Activated naive CD8-positive, alpha-beta T cell (primary cell): ENCODE data around the gene FOLH1.
"Not testable (repeated sequence)": the region's sequence is repeated elsewhere in the genome, so short reads cannot be mapped to it uniquely, and the experiment has no call there.

ENCODE experiments used
- H3K27ac Mint-ChIP-seq: one replicate; pipeline ENCODE4 v1.8.0; 2021; ENCODE audit warnings: mixed read lengths
- H3K27me3 Mint-ChIP-seq: one replicate; pipeline ENCODE4 v1.8.0; 2021; ENCODE audit warnings: mixed read lengths
- H3K36me3 Mint-ChIP-seq: one replicate; pipeline ENCODE4 v1.8.0; 2021; ENCODE audit warnings: mixed read lengths
- H3K4me1 Mint-ChIP-seq: one replicate; pipeline ENCODE4 v1.8.0; 2021; ENCODE audit warnings: low read depth, mixed read lengths
- H3K4me3 Mint-ChIP-seq: one replicate; pipeline ENCODE4 v1.8.0; 2021; ENCODE audit warnings: mild to moderate bottlenecking, mixed read lengths
- H3K9me3 Mint-ChIP-seq: one replicate; pipeline ENCODE4 v1.8.0; 2021; ENCODE audit warnings: low read depth, mixed read lengths

FOLH1 gene

GRCh38 chr11:49208006-49208721 lies at the start of gene FOLH1:
FOLH1 (minus strand) TSS chr11:49208602; CDS start chr11:49208409, 193 bp downstream.
- Mint-ChIP-seq H3K9me3 (no peaks in the 10 kb centered on the region), H3K4me1 (no peaks in the 10 kb centered on the region), H3K27me3 (peaks cover 2% of the 10 kb centered on the region), H3K4me3 (no peak within 1 kb of the TSS), H3K27ac (no peak within 1 kb of the TSS), H3K36me3 (no peaks in the 10 kb centered on the region)

- not testable (repeated sequence) for H3K4me3 Mint-ChIP-seq, H3K4me1 Mint-ChIP-seq, H3K27ac Mint-ChIP-seq, H3K36me3 Mint-ChIP-seq, H3K27me3 Mint-ChIP-seq, H3K9me3 Mint-ChIP-seq
Observed at GRCh38 chr11:49255148-49255547, 46.7 kb upstream of the FOLH1 start.

GRCh38 chr11:49251212-49251611 lies 42.8 kb upstream of the FOLH1 start:
- H3K4me3 Mint-ChIP-seq, H3K27ac Mint-ChIP-seq, H3K9me3 Mint-ChIP-seq, H3K36me3 Mint-ChIP-seq, H3K27me3 Mint-ChIP-seq, H3K4me1 Mint-ChIP-seq: not testable (repeated sequence)

GRCh38 chr11:49250398-49251115 lies 42.2 kb upstream of the FOLH1 start:
- not testable (repeated sequence) for H3K27me3 Mint-ChIP-seq, H3K27ac Mint-ChIP-seq, H3K4me1 Mint-ChIP-seq, H3K36me3 Mint-ChIP-seq, H3K9me3 Mint-ChIP-seq, H3K4me3 Mint-ChIP-seq

GRCh38 chr11:49249363-49249762 lies 41.0 kb upstream of the FOLH1 start:
- H3K36me3 Mint-ChIP-seq, H3K9me3 Mint-ChIP-seq, H3K27me3 Mint-ChIP-seq, H3K27ac Mint-ChIP-seq, H3K4me3 Mint-ChIP-seq, H3K4me1 Mint-ChIP-seq: not testable (repeated sequence)

GRCh38 chr11:49233685-49234084 lies 25.3 kb upstream of the FOLH1 start:
- H3K4me1 Mint-ChIP-seq, H3K27ac Mint-ChIP-seq, H3K4me3 Mint-ChIP-seq, H3K27me3 Mint-ChIP-seq, H3K36me3 Mint-ChIP-seq: not testable (repeated sequence)
- H3K9me3 Mint-ChIP-seq, result peaks cover 11% of the 10 kb centered on the region

GRCh38 chr11:49233019-49233418 lies 24.6 kb upstream of the FOLH1 start:
- H3K4me1 Mint-ChIP-seq, H3K27me3 Mint-ChIP-seq, H3K4me3 Mint-ChIP-seq, H3K36me3 Mint-ChIP-seq, H3K9me3 Mint-ChIP-seq, H3K27ac Mint-ChIP-seq: not testable (repeated sequence)

GRCh38 chr11:49231725-49232124 lies 23.3 kb upstream of the FOLH1 start:
- H3K36me3 Mint-ChIP-seq, H3K4me3 Mint-ChIP-seq, H3K9me3 Mint-ChIP-seq, H3K27me3 Mint-ChIP-seq, H3K4me1 Mint-ChIP-seq, H3K27ac Mint-ChIP-seq: not testable (repeated sequence)

- H3K27ac Mint-ChIP-seq, H3K4me1 Mint-ChIP-seq, H3K9me3 Mint-ChIP-seq, H3K4me3 Mint-ChIP-seq, H3K36me3 Mint-ChIP-seq, H3K27me3 Mint-ChIP-seq: not testable (repeated sequence)
Observed at GRCh38 chr11:49230534-49230933, 22.1 kb upstream of the FOLH1 start.

- H3K9me3 Mint-ChIP-seq, H3K36me3 Mint-ChIP-seq, H3K4me3 Mint-ChIP-seq, H3K27ac Mint-ChIP-seq, H3K4me1 Mint-ChIP-seq, H3K27me3 Mint-ChIP-seq: not testable (repeated sequence)
Observed at GRCh38 chr11:49230001-49230400, 21.6 kb upstream of the FOLH1 start.

GRCh38 chr11:49229136-49229535 lies 20.7 kb upstream of the FOLH1 start:
- not testable (repeated sequence) for H3K4me3 Mint-ChIP-seq, H3K27me3 Mint-ChIP-seq, H3K4me1 Mint-ChIP-seq, H3K27ac Mint-ChIP-seq, H3K9me3 Mint-ChIP-seq, H3K36me3 Mint-ChIP-seq

- not testable (repeated sequence) for H3K4me3 Mint-ChIP-seq, H3K36me3 Mint-ChIP-seq, H3K9me3 Mint-ChIP-seq, H3K4me1 Mint-ChIP-seq, H3K27me3 Mint-ChIP-seq, H3K27ac Mint-ChIP-seq
Observed at GRCh38 chr11:49225255-49225785, 16.9 kb upstream of the FOLH1 start.

GRCh38 chr11:49221112-49221511 lies 12.7 kb upstream of the FOLH1 start:
- no peak overlapping the region for H3K27ac Mint-ChIP-seq
- no peaks in the 10 kb centered on the region for H3K27me3 Mint-ChIP-seq
- H3K9me3 Mint-ChIP-seq, result no peaks in the 10 kb centered on the region
- H3K4me1 Mint-ChIP-seq, result no peaks in the 10 kb centered on the region
- no peak overlapping the region for H3K4me3 Mint-ChIP-seq
- no peaks in the 10 kb centered on the region for H3K36me3 Mint-ChIP-seq

- H3K36me3 Mint-ChIP-seq, result no peaks in the 10 kb centered on the region
- H3K27ac Mint-ChIP-seq, result no peak overlapping the region
- no peaks in the 10 kb centered on the region for H3K4me1 Mint-ChIP-seq
- no peak overlapping the region for H3K4me3 Mint-ChIP-seq
- H3K9me3 Mint-ChIP-seq, result no peaks in the 10 kb centered on the region
- no peaks in the 10 kb centered on the region for H3K27me3 Mint-ChIP-seq
Observed at GRCh38 chr11:49213026-49213560, 4.7 kb upstream of the FOLH1 start.

- not testable (repeated sequence) for H3K36me3 Mint-ChIP-seq, H3K27ac Mint-ChIP-seq, H3K4me1 Mint-ChIP-seq, H3K4me3 Mint-ChIP-seq, H3K27me3 Mint-ChIP-seq, H3K9me3 Mint-ChIP-seq
Observed at GRCh38 chr11:49206999-49207398, 1.4 kb downstream of the FOLH1 start.
